Epidermal melanocyte (primary cell): Measurements from ENCODE around the gene PARD3B.

Source experiments
- DNase-seq: peaks from one replicate; pipeline ENCODE4 v3.0.0; 2011; ENCODE audit warnings: low spot score; ENCODE audit not compliant: insufficient read length

The PARD3B gene

GRCh38 chr2:205555566-205556230 is 1010.4 kb downstream of the PARD3B start:
- no peak for DNase-seq

- DNase-seq: no peak
Measured at GRCh38 chr2:205556357-205556756, 1011.1 kb downstream of the PARD3B start.

- no peak for DNase-seq
Measured at GRCh38 chr2:205556841-205557539, 1011.7 kb downstream of the PARD3B start.

GRCh38 chr2:205557873-205558272 is 1012.6 kb downstream of the PARD3B start:
- no peak for DNase-seq

- no peak for DNase-seq
Measured at GRCh38 chr2:205561441-205561840, 1016.2 kb downstream of the PARD3B start.

GRCh38 chr2:205563646-205564045 is 1018.4 kb downstream of the PARD3B start:
- DNase-seq: no peak

- DNase-seq: no peak
Measured at GRCh38 chr2:205564346-205565141, 1019.3 kb downstream of the PARD3B start.

- no peak for DNase-seq
Measured at GRCh38 chr2:205565142-205565522, 1019.9 kb downstream of the PARD3B start.

- no peak for DNase-seq
Measured at GRCh38 chr2:205566606-205567168, 1021.4 kb downstream of the PARD3B start.

- DNase-seq: no peak
Measured at GRCh38 chr2:205568620-205569019, 1023.3 kb downstream of the PARD3B start.

- no peak for DNase-seq
Measured at GRCh38 chr2:205570648-205571047, 1025.4 kb downstream of the PARD3B start.

- no peak for DNase-seq
Measured at GRCh38 chr2:205571360-205571959, 1026.2 kb downstream of the PARD3B start.

- DNase-seq: no peak
Measured at GRCh38 chr2:205574001-205574400, 1028.7 kb downstream of the PARD3B start.

GRCh38 chr2:205579335-205579734 is 1034.1 kb downstream of the PARD3B start:
- DNase-seq: no peak

GRCh38 chr2:205580212-205580987 is 1035.1 kb downstream of the PARD3B start:
- no peak for DNase-seq

GRCh38 chr2:205582366-205582765 is 1037.1 kb downstream of the PARD3B start:
- no peak for DNase-seq

- DNase-seq: no peak
Measured at GRCh38 chr2:205585449-205586383, 1040.4 kb downstream of the PARD3B start.

- DNase-seq: no peak
Measured at GRCh38 chr2:205586626-205587025, 1041.4 kb downstream of the PARD3B start.

GRCh38 chr2:205589479-205589878 is 1044.2 kb downstream of the PARD3B start:
- DNase-seq: no peak

- DNase-seq: no peak
Measured at GRCh38 chr2:205590759-205591158, 1045.5 kb downstream of the PARD3B start.
